K562 (cell line): ENCODE measurements around the gene SPATA12. TPM values are rescaled to one million over a fixed set of nuclear protein-coding genes. Genes with fewer than 3 reads are reported as not detected.

ENCODE experiments used
- ATAC-seq: fragments of 200-7000 bp; cut with Tn5 transposase; 3 replicates; pipeline ENCODE4 v1.9.1; 2020; ENCODE audit warnings: moderate library complexity
- BruUV-seq: library from RNA; stranded (reverse); fragments of 400-500 nt; replicated peaks from 2 replicates; lab custom pipeline; 2021; lab: Mats Ljungman, UMichigan
- CTCF ChIA-PET: fragments of 300-600 bp; formaldehyde crosslinking; extraction: SDS; loops from one replicate; lab custom pipeline; 2021; ENCODE audit warnings: low intra/inter-chr PET ratio; lab: Yijun Ruan, JAX
- POLR2A ChIA-PET: fragments of 300-600, 350-650 bp; sonication (Branson Sonifier 250); formaldehyde crosslinking; extraction: SDS; loops from one replicate; lab custom pipeline; 2021; ENCODE audit warnings: antibody characterized with exemption, inconsistent platforms; lab: Yijun Ruan, JAX
- DNase-seq, 4 experiments: peaks; one replicate each; pipeline versions ENCODE4 v3.0.0 to v3.0.0-alpha.2; 2011 to 2018; ENCODE audit warnings: low spot score in 3 of 4, mixed read lengths in 3 of 4; ENCODE audit errors: extremely low read depth in 1 of 4
- FAIRE-seq: peaks from 2 replicates; lab custom pipeline; 2011; peaks lifted over from hg19 to GRCh38; lab: Jason Lieb, UNC
- H2AFZ ChIP-seq: 2 replicates; pipeline ENCODE4 v1.6.0; 2011; ENCODE audit warnings: low read depth, low read length, control low read depth, inconsistent platforms
- H3K27ac ChIP-seq: fragments of 200-600 bp; 3 replicates; pipeline ENCODE4 v1.8.0; 2011; ENCODE audit warnings: low read depth, mild to moderate bottlenecking, control low read depth, inconsistent platforms, low read length, moderate library complexity, mixed read lengths; ENCODE audit errors: extremely low read depth
- H3K27me3 ChIP-seq, 2 experiments: fragments of 300-600 bp in 1 of 2; 2 replicates in 1 of 2; 3 replicates in 1 of 2; pipeline versions ENCODE4 v1.6.0 to v1.8.0; 2011; ENCODE audit warnings: inconsistent platforms in 2 of 2, low read length in 2 of 2, mild to moderate bottlenecking in 1 of 2, mixed read lengths in 1 of 2, moderate library complexity in 1 of 2; ENCODE audit not compliant: control insufficient read depth in 2 of 2, insufficient read depth in 2 of 2
- H3K36me3 ChIP-seq: fragments of 300-600 bp; 3 replicates; pipeline ENCODE4 v1.8.0; 2011; ENCODE audit warnings: mild to moderate bottlenecking, low read length, inconsistent platforms; ENCODE audit not compliant: control insufficient read depth, insufficient read depth
- H3K4me1 ChIP-seq, 2 experiments: fragments of 200-600 bp in 1 of 2; replicated peaks in 1 of 2; 2 replicates in 1 of 2; 3 replicates in 1 of 2; pipeline versions ENCODE4 v1.5.1 to v1.8.0; 2011; ENCODE audit warnings: inconsistent platforms in 2 of 2, low read length in 2 of 2, mild to moderate bottlenecking in 1 of 2, mixed read lengths in 1 of 2, moderate library complexity in 1 of 2; ENCODE audit not compliant: control insufficient read depth in 2 of 2, insufficient read depth in 2 of 2
- H3K4me2 ChIP-seq: 2 replicates; pipeline ENCODE4 v1.6.1; 2011; ENCODE audit warnings: low read length, control low read depth, inconsistent platforms, mixed read lengths; ENCODE audit not compliant: insufficient read depth
- H3K4me3 ChIP-seq: fragments of 200-600 bp; sonication (generic), shearing (Covaris generic); 2 replicates; pipeline ENCODE4 v1.5.1; 2016; ENCODE audit warnings: control low read depth, inconsistent platforms
- H3K79me2 ChIP-seq: fragments of 200-600 bp; 3 replicates; pipeline ENCODE4 v1.8.0; 2011; ENCODE audit warnings: low read length, inconsistent platforms; ENCODE audit not compliant: control insufficient read depth, insufficient read depth
- H3K9ac ChIP-seq, 2 experiments: 2 replicates each; pipeline versions ENCODE4 v1.6.0 to v1.6.1; 2011; ENCODE audit warnings: low read depth in 2 of 2, low read length in 2 of 2, control low read depth in 1 of 2, inconsistent platforms in 1 of 2, mild to moderate bottlenecking in 1 of 2, mixed read lengths in 1 of 2; ENCODE audit not compliant: insufficient read depth in 1 of 2
- H3K9me1 ChIP-seq: one replicate; pipeline ENCODE4 v1.6.0; 2011; ENCODE audit warnings: inconsistent platforms, mild to moderate bottlenecking, low read length, moderate library complexity; ENCODE audit not compliant: control insufficient read depth, insufficient read depth
- H3K9me3 ChIP-seq: replicated peaks from 2 replicates; pipeline ENCODE4 v1.5.1; 2011; ENCODE audit warnings: low read depth, low read length, inconsistent platforms; ENCODE audit not compliant: control insufficient read depth, insufficient read depth
- H4K20me1 ChIP-seq: replicated peaks from 2 replicates; pipeline ENCODE4 v1.6.1; 2011; ENCODE audit warnings: low read length, inconsistent platforms, mixed read lengths; ENCODE audit not compliant: control insufficient read depth, insufficient read depth
- CEBPZ ChIP-seq: fragments of 150-350 bp; IDR thresholded peaks from 2 replicates; pipeline ENCODE4 v1.6.1; 2014; ENCODE audit warnings: low read depth, mild to moderate bottlenecking, low read length, borderline replicate concordance
- HMG20A ChIP-seq: fragments of 450-650 bp; formaldehyde crosslinking; conservative IDR thresholded peaks from 2 replicates; pipeline ENCODE4 v1.4.0; 2020; ENCODE audit warnings: mild to moderate bottlenecking, mixed read lengths
- KDM1A ChIP-seq, 2 experiments: fragments of 450-650 bp; IDR thresholded peaks; 2 replicates each; pipeline ENCODE4 v1.6.1; 2016; ENCODE audit warnings: mild to moderate bottlenecking in 2 of 2
- KDM4B ChIP-seq, 2 experiments: fragments of 450-650 bp in 1 of 2; sonication (generic) in 1 of 2; IDR thresholded peaks; 2 replicates each; pipeline ENCODE4 v1.6.1; 2016 to 2017; ENCODE audit warnings: borderline replicate concordance in 2 of 2, antibody characterized with exemption in 1 of 2, low read depth in 1 of 2, mild to moderate bottlenecking in 1 of 2
- RAD21 ChIP-seq, 2 experiments: fragments of 250-450 bp in 1 of 2; fragments of 450-650 bp in 1 of 2; sonication (Bioruptor Pico) in 1 of 2; formaldehyde crosslinking in 1 of 2; IDR thresholded peaks in 1 of 2; conservative IDR thresholded peaks in 1 of 2; 2 replicates each; pipeline versions ENCODE4 v1.4.0 to v1.8.0; 2020 to 2022; ENCODE audit warnings: mild to moderate bottlenecking in 2 of 2, moderate library complexity in 1 of 2
- RNF2 ChIP-seq: sonication (generic); IDR thresholded peaks from 2 replicates; pipeline ENCODE4 v1.6.1; 2016
- ZFPM2 ChIP-seq: fragments of 250-450 bp; sonication (Bioruptor Pico); IDR thresholded peaks from 2 replicates; pipeline ENCODE4 v1.5.1; 2022; ENCODE audit warnings: mild to moderate bottlenecking
- ZNF507 ChIP-seq: conservative IDR thresholded peaks from 2 replicates; pipeline ENCODE4 v1.6.1; 2017; ENCODE audit warnings: missing genetic modification characterization, missing compliant biosample characterization
- ZNF668 ChIP-seq: fragments of 250-450 bp; sonication (Bioruptor Pico); IDR thresholded peaks from 2 replicates; pipeline ENCODE4 v1.8.0; 2022; ENCODE audit warnings: mild to moderate bottlenecking, inconsistent platforms
- WGBS: fragments of 100-300 bp; shearing (Covaris generic); methylation state at CpG from one replicate; pipeline ENCODE4 v1.1.6; 2016; ENCODE audit warnings: low coverage, mixed read lengths; ENCODE audit not compliant: insufficient coverage; ENCODE audit errors: missing lambda C conversion rate; 5-methylcytosine and 5-hydroxymethylcytosine counted together
- in situ Hi-C: fragments of 300-500 bp; cut with MboI; formaldehyde crosslinking; loops from 4 replicates; pipeline ENCODE4 v1.15.0; 2018; ENCODE audit warnings: inconsistent platforms, mixed read lengths
- intact Hi-C: fragments of 100-400 bp; cut with micrococcal nuclease; formaldehyde crosslinking; loops from 2 replicates; pipeline ENCODE4 v1.14.2; 2022
- polyA plus RNA-seq, 8 experiments: library from polyadenylated mRNA; depleted of rRNA in 4 of 8; stranded (reverse) in 5 of 8; unstranded in 3 of 8; fragments of >200 nt; fragmentation: Nextera tagmentation in 2 of 8; fragmentation: Illumina TruSeq in 1 of 8; extraction: Ambion mirVana in 2 of 8; extraction: Trizol in 1 of 8; gene quantifications; 2 replicates each; pipeline versions ENCODE4 v1.2.1 to v1.2.3, GENCODE V29; 2011 to 2014; ENCODE audit warnings: inconsistent platforms in 1 of 8, missing spikeins in 1 of 8
- total RNA-seq, 7 experiments: library from RNA; depleted of rRNA in 6 of 7; stranded (reverse); fragments of >200 nt in 6 of 7; fragmentation: Illumina TruSeq in 2 of 7; extraction: Trizol in 2 of 7; gene quantifications; 2 replicates each; pipeline versions ENCODE4 v1.2.1 to v1.2.3, GENCODE V29; 2011 to 2021; ENCODE audit warnings: low replicate concordance in 1 of 7
- TF ChIP-seq, protein P1 (sequence below), 2 experiments: fragments of 250-450 bp in 1 of 2; fragments of 450-650 bp in 1 of 2; sonication (Bioruptor Pico) in 1 of 2; IDR thresholded peaks; 2 replicates each; pipeline versions ENCODE4 v1.6.1 to v1.8.0; 2016 to 2021; ENCODE audit warnings: mild to moderate bottlenecking in 2 of 2, moderate library complexity in 2 of 2, missing compliant biosample characterization in 1 of 2, missing genetic modification characterization in 1 of 2

SPATA12 gene
- total and polyA plus RNA-seq, 9 of the 15 experiments (the other 6 are each of a cell fraction or from before 2014, with no cell fraction given): not detected

DNA sequence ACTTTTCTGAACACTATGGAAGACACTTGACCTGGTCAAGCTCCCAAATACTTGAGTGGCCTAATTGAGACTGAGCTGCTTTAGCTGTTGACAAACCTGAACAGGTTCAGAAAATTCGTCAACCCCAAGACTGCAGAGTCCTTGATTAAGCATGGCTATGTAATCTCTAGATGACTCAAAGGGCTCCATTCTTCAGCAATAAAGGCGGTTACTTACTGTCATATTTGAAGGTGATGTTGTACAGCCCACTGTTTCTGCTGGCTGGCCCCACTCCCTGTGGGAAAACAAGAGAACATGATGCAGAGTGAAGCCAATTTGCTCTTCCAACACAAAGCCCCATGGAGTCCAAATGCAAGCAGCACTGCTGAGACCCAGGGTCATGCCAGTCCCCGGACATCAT lies 59.6 kb downstream of the SPATA12 start (continued):
- TF ChIP-seq HMG20A (no peak), KDM1A (IDR thresholded peaks at IDR 0.05) (no peak), KDM4B (IDR thresholded peaks at IDR 0.05; ENCODE audit: borderline replicate concordance in 2 of 2, low read depth in 1 of 2) (no peak)

DNA sequence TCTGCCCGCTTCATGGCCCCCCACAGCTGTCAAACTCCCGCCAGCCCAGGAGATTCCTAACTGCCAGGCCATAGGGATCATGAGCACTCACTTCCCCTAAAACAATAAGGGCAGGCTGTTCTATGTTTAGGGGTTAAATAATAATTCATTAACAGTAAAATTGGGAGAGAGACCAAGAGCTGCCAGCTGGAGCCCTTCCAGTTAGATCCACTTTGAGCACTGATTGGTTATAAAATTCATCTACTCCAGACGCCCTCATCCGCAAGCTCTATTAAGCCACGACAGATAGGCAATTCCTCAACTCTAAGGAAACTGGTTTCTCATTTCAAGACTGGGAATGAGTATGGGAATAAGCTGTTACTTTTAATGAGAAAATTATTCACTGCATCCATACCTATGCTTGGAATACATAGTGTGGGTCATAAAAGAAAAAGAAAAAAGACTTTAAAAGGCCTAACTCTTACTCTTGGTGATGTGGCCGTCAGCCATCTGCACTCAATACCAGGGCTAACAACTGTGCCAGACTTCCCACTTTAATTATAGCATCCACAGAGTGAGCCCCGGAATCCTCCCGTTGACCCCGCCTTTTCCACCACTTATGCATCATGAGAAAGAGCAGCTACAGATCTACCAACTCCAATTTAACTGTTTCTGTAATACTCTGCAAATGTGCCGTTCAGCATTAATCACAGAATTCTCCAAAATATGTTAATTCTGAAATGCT lies 60.1 kb downstream of the SPATA12 start:
- Histone ChIP-seq H3K9ac (no peak overlapping the region), H3K9me1 (no peaks in the 10 kb centered on the region), H3K36me3 (no peaks in the 10 kb centered on the region), H3K79me2 (no peaks in the 10 kb centered on the region), H2AFZ (no peak overlapping the region), H3K27me3 (peaks cover 12 to 41% of the 10 kb centered on the region in 2 experiments), H3K27ac (no peak overlapping the region), H3K4me3 (no peak overlapping the region), H3K9me3 (no peaks in the 10 kb centered on the region), H3K4me1 (no peaks in the 10 kb centered on the region), H3K4me2 (no peak overlapping the region), H4K20me1 (no peaks in the 10 kb centered on the region)
- intact Hi-C loops: no loop called here
- WGBS: 1% methylated on average over 10 of the region's 10 CpGs
- DNase-seq (no peak), ATAC-seq (no peak), FAIRE-seq (no peak)
- in situ Hi-C loops: no loop called here
- ChIA-PET POLR2A (interaction anchor here (0.8 kb wide), 1 partner anchor 10 kb away, joined by 3 read pairs; no protein-coding TSS in a partner anchor), CTCF (no interaction called here)
- TF ChIP-seq RNF2 (no peak), RAD21 (CRISPR knock-in tag; conservative IDR thresholded peaks at IDR 0.05 in 1 of 2, IDR thresholded peaks at IDR 0.05 in 1 of 2) (no peak), ZNF668 (CRISPR knock-in tag) (no peak), CEBPZ (no peak), ZFPM2 (CRISPR knock-in tag) (no peak), ZNF507 (tag) (no peak)
- TF ChIP-seq, protein P1, sequence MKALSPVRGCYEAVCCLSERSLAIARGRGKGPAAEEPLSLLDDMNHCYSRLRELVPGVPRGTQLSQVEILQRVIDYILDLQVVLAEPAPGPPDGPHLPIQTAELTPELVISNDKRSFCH (CRISPR knock-in tag; IDR thresholded peaks at IDR 0.05): no peak
- TF ChIP-seq, protein P1 (tag; IDR thresholded peaks at IDR 0.05): no peak
- BruUV-seq: no TSS peak
